Erythroblast (primary cell): Measurements from ENCODE around the gene UNC13B.
"Not testable (repeated sequence)": the region's sequence is repeated elsewhere in the genome, so short reads cannot be mapped to it uniquely, and the experiment has no call there.

ENCODE experiments used
- DNase-seq, 2 experiments: peaks; one replicate each; lab custom pipeline; 2025; lab: John Stamatoyannopoulos, UW
- GATA1 ChIP-seq: IDR thresholded peaks from 2 replicates; pipeline ENCODE4 v1.6.1; 2011; ENCODE audit warnings: low read depth, mild to moderate bottlenecking, control low read depth, low read length, moderate library complexity
- POLR2A ChIP-seq: IDR thresholded peaks from 2 replicates; pipeline ENCODE4 v1.6.1; 2011; ENCODE audit warnings: mild to moderate bottlenecking, low read length

UNC13B gene

DNA sequence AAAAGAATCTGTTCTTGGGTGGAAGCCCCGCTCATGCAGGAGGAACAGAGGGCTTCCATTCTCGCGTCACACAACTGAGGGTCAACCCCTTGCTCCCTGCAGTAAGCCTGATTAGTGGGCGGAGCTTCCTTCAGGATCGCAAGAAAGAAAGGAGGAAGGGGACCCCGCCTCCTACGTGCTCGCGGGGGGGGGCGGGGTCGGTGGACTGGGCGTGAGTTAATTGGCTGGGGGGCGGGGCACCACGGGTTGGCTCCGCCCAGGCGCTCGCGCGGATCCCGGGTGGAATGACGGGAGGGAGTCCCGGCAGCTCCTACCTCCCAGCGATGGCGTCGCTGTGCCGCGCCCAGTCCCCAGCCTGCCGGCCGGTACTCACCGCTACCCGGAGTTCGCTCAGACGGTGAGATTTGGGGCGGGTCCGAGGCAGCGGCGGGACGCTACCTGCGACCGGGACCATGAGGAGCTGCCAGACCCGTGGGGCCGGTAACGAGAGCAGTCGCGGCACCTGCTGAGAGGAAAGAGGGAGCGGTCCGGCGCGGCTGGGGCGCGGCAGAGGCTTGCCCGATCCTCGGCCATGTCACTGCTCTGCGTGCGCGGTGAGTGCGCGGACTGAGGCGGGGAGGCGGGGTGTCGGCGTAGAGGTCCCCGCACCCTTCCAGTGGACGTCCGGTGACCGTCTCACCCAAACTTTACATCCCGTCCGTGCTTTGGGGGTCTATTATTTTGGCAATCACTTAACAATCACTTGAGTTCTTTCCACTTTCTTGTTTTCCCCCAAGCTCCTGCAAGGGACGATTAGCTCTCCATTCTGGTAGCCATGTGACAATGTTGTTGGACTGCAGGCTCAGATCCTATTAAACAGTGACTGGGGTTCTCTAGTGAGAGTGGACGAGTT lies at the start of gene UNC13B:
Gene UNC13B (plus strand): TSS at position 297 of the 892 bp plus-strand sequence. CDS start 275 bp downstream, at position 572.
- peak; percentile 88 to 91 for DNase-seq
- TF ChIP-seq GATA1 = no peak
- TF ChIP-seq POLR2A = no peak

- DNase-seq = peak; percentile 57 to 85
- TF ChIP-seq POLR2A (no peak), GATA1 (no peak)
These were observed 49.4 kb upstream of the UNC13B start for GRCh38 chr9:35112257-35113020.

DNA sequence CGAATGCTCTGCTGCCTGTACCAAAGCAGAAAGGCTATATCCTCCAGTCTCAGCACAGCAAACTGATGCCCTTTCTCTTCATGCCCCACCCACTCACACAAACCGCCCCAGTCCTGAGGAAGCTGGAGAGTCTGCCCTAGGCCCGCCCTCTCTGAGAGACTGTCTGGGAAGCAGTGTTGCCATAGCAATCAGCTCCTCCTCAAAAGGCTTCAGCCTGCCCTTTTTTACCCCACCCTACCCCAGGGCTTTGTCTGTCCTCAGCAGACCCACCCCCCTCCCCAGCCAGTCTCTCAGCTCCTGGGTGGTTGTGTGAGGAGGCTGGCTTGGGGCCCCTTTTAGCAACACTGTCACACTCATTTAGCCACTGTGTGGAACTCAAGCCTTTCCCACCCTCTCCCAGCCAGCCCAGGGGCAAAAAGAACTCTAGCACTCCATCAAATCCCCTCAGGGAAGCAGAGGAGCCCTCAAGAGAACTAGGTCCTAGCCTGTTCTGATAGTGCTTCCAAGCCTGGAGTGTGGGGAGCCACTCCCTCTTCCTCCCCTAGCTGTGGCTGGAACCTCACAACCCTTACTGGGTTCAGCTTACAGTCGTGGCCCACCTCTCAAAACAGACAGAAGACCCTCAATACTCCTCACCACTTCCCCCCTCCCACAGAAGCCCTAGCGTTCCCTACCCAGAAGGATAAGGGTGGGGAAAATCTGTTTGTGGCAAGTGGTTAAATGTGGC lies 47.5 kb upstream of the UNC13B start:
- DNase-seq = peak; percentile 92
- TF ChIP-seq POLR2A (peak; percentile 51), GATA1 (no peak)

DNA sequence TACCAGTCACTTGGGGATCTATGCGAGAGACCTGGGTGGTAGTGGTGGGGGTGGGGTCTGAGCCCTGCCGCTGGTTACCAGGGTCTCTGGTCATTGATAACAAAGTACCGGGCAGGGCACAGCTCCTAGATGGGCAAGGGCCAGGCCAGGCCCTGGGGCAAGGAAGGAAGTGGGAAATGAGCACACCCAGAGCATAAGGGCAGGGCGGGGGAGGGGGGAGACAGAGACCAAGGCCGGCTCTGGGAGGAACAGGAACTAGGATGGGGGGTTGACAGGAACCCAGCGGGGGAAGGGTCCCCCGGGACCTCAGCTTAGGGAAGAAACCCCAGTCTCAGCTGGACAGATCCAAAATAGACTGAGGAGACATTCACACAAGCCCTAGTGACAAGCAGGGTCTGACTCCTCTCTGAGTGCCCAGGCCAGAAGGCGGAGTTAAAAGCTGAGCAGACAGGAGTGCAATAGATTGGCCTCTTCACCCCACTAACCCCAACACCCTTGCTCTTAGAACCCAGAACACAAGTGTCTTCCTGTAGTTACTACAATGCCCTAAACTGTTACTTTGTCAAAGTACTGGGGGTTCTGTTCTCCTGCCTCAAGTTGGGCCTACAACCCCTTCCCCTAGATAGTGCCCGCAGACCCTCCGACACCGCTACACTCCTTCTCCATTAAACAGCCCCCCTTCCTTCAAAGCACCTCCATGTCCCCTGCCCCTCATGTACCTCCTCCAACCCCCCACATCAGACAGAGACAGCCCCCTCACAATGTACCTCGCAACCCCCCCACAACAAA lies 46.8 kb upstream of the UNC13B start:
- TF ChIP-seq GATA1 (no peak), POLR2A (no peak)
- peak; percentile 78 to 82 for DNase-seq

DNA sequence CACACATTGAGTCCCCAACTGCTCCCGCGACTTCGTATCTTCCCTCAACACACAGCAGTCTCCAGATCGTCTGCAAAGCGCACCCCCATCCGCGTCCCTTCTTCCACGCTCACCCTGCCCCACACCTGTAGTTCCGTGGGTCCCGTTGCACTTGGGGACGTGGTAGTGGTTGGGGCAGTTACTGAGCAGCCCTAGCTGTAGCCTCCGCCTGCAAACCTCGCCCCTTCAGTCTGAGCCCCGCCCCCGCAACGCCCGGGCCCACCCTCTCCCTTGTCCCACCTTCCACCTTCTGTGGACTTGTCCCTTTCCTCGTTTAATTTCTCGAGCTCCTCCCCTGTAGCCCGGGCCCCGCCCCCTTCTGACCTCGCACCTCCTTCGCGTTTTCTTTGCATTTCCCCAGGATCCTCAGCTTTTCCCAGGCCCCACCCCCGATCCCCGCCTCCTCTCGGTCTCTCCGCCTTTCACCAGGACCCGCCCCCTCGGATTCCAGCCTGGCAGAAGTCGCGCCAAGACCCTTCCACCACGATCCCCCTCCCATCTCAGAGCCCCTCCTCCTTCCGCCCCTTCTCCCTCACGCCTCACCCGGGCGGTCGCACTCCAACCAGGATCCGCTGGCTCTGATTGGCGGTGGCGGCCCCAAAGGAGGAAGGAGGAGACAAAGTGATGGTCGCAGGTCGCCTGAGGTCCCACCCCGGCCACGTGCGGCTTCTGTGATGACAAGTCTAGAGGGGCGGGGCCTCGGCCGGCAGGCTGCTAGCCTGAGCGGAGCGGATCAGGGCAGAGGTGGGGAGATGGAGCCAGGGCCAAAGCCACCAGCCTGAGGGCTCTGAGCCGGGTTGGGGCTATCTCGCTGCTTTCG lies 45.9 kb upstream of the UNC13B start, which contains the start of gene ATOSB:
Gene ATOSB (minus strand): TSS at position 183 of the 859 bp plus-strand sequence. CDS start 7,588 bp downstream, outside the sequence.
- DNase-seq = peak; percentile 95
- TF ChIP-seq POLR2A (peak; percentile 58), GATA1 (no peak)

- DNase-seq = no peak
- TF ChIP-seq POLR2A (no peak), GATA1 (no peak)
These were observed 45.3 kb upstream of the UNC13B start for GRCh38 chr9:35116539-35116897.

DNA sequence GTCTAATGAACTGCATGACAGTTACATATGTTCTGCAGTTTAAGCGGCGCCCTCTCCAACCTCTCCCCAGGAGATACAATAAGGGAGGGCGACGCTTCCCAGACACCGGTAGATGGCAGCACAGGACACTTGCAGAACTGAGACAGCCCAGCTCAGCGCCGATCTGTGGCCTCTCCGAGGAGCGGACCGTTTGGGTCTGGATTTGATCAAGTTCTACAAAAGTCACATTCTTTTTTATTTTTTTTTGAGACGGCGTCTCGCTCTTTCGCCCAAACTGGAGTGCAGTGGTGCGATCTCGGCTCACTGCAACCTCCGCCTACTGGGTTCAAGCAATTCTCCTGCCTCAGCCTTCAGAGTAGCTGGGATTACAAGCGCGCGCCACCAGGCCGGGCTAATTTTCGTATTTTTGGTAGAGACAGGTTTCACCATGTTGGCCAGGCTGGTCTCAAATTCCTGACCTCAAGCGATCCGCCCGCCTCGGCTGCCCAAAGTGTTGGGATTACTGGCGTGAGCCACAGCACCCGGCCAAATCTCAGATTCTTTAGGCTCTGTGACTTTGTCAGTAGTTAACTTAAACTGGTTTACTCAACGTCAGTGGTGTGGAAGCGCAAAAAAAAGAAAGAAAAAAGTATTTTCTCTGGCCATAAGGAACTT lies 44.8 kb upstream of the UNC13B start:
- TF ChIP-seq GATA1 (no peak), POLR2A (no peak)
- peak; percentile 91 to 95 for DNase-seq

DNA sequence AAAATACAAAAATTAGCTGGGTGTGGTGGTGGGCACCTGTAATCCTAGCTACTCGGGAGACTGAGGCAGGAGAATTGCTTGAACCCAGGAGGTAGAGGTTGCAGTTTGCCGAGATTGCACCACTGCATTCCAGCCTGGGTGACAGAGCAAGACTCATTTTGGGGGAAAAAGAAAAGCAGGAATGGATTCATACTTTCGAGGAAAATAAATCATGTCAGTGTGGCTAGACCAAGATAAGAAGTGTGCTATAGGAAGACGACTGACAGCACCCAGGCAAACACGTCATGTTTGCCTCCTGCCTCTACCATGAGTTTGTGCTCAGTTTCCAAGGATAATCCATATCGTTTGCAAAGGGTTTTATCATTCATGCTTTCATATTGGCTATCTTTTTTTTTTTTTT lies 26.9 kb upstream of the UNC13B start:
- TF ChIP-seq GATA1 (no peak), POLR2A (no peak)
- no peak for DNase-seq

DNA sequence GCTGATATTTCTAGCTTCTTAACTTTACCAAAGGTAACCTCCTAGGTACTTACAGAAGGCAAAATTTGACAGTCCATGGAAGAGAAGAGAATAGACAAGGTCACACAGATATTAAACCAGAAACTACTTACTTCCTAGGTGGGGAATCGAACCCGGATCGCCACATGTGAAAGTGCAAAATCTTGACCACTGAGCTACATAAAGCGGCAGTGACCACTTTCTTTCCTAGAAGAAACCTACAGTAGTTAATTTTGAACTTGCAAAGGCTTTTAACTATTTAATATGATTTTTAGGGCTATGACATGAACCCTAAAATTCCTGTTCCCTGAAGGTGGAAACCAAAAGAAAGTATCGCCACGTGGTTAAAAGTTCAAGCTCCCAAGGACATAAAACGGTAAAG lies 25.8 kb upstream of the UNC13B start:
- DNase-seq = no peak
- TF ChIP-seq GATA1 = no peak
- no peak for TF ChIP-seq POLR2A

GRCh38 chr9:35136866-35137265 lies 24.9 kb upstream of the UNC13B start:
- DNase-seq = no peak
- TF ChIP-seq GATA1 (no peak), POLR2A (no peak)

DNA sequence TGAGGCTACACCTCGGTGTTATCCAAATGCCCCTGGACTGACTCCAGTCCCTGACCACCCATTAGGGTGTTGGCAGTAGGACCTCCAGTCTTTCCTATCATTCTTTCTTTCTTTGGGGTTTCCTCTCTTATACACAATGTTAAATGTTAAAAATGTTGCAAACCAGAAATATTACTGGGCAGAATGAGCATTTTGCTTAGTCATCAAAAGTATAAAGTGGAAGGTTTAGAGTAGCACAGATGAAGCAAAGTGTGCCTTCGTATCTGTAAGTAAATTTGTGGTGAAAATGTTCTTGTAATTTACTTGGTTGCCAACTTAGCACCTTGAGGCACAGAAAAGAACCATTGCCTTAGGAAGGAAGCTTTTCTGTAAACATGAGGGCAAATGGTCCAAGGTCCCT lies 21.7 kb upstream of the UNC13B start:
- TF ChIP-seq GATA1 (no peak), POLR2A (no peak)
- DNase-seq = no peak

DNA sequence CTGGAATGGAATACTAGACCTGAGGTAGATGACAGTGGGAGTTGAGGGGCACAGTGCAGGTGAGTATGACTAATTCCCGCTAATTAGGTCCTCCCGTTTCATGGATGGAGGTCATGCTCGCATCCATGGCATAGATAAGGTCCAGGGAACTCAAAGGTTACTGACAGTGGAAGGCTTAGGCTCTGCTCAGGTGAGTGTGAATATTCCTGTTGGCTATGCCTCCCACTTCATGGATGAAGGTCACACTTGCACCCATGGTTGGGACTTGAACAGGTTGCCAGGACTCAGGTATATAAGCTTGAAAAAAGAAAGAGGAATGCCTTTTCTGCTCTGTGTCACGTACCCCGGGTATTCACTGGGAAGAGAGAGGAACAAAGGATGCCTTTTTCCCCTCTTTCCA lies 19.8 kb upstream of the UNC13B start:
- TF ChIP-seq POLR2A = no peak
- no peak for TF ChIP-seq GATA1
- DNase-seq = no peak

DNA sequence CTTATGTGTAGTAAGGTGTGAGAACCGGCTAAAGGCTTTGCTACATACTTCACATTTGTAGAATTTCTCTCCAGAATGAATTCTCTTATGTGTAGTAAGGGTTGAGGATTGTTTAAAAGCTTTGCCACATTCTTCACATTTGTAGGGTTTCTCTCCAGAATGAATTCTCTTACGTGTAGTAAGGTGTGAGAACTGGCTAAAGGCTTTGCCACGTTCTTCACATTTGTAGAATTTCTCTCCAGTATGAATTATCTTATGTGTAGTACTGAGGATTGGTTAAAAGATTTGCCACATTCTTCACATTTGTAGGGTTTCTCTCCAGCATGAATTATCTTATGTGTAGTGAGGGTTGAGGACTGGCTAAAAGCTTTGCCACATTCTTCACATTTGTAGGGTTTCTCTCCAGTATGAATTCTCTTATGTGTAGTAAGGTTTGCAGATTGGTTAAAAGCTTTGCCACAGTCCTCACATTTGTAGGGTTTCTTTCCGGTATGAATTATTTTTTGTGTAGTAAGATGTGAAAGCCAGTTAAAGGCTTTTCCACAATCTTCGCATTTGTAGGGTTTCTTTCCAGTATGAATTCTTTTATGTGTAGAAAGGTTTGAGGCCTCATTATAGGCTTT lies 13.8 kb upstream of the UNC13B start:
- not testable (repeated sequence) for DNase-seq
